HL-60 (cell line): ENCODE results near the gene PRM3.

Experiments
- DNase-seq, 2 experiments: peaks; one replicate each; pipeline ENCODE4 v3.0.0-alpha.2; 2010 to 2020; ENCODE audit warnings: low read depth in 1 of 2, low spot score in 1 of 2
- H3K27ac ChIP-seq: fragments of 250-450 bp; sonication (Bioruptor Pico); replicated peaks from 2 replicates; pipeline ENCODE4 v1.5.1; 2020; ENCODE audit warnings: mild to moderate bottlenecking, moderate library complexity
- H3K27me3 ChIP-seq: fragments of 250-450 bp; sonication (Bioruptor Pico); 2 replicates; pipeline ENCODE4 v1.5.1; 2021; ENCODE audit warnings: mild to moderate bottlenecking, moderate library complexity; ENCODE audit not compliant: insufficient read depth, poor library complexity, severe bottlenecking
- H3K4me3 ChIP-seq: replicated peaks from 2 replicates; pipeline ENCODE4 v1.5.1; 2011; ENCODE audit warnings: mild to moderate bottlenecking, control low read depth, low read length; ENCODE audit not compliant: insufficient read depth
- GABPA ChIP-seq: IDR thresholded peaks from 2 replicates; pipeline ENCODE4 v1.6.1; 2012; ENCODE audit warnings: low read depth
- POLR2AphosphoS5 ChIP-seq: IDR thresholded peaks from 2 replicates; pipeline ENCODE4 v1.6.1; 2012; ENCODE audit warnings: low read depth
- SPI1 ChIP-seq: IDR thresholded peaks from 2 replicates; pipeline ENCODE4 v1.6.1; 2012; ENCODE audit warnings: low read depth, mild to moderate bottlenecking, borderline replicate concordance
- TF ChIP-seq, protein P1 (sequence below): IDR thresholded peaks from 2 replicates; pipeline ENCODE4 v1.6.1; 2012; ENCODE audit warnings: low read depth; ENCODE audit not compliant: insufficient replicate concordance
- TF ChIP-seq, protein P2 (sequence below): IDR thresholded peaks from one replicate; pipeline ENCODE4 v1.5.1; 2011; ENCODE audit warnings: low read length, control low read depth, inconsistent platforms; ENCODE audit not compliant: insufficient read depth

The PRM3 gene

GRCh38 chr16:11316331-11317015 lies 43.0 kb upstream of the PRM3 start:
- TF ChIP-seq, protein P1, sequence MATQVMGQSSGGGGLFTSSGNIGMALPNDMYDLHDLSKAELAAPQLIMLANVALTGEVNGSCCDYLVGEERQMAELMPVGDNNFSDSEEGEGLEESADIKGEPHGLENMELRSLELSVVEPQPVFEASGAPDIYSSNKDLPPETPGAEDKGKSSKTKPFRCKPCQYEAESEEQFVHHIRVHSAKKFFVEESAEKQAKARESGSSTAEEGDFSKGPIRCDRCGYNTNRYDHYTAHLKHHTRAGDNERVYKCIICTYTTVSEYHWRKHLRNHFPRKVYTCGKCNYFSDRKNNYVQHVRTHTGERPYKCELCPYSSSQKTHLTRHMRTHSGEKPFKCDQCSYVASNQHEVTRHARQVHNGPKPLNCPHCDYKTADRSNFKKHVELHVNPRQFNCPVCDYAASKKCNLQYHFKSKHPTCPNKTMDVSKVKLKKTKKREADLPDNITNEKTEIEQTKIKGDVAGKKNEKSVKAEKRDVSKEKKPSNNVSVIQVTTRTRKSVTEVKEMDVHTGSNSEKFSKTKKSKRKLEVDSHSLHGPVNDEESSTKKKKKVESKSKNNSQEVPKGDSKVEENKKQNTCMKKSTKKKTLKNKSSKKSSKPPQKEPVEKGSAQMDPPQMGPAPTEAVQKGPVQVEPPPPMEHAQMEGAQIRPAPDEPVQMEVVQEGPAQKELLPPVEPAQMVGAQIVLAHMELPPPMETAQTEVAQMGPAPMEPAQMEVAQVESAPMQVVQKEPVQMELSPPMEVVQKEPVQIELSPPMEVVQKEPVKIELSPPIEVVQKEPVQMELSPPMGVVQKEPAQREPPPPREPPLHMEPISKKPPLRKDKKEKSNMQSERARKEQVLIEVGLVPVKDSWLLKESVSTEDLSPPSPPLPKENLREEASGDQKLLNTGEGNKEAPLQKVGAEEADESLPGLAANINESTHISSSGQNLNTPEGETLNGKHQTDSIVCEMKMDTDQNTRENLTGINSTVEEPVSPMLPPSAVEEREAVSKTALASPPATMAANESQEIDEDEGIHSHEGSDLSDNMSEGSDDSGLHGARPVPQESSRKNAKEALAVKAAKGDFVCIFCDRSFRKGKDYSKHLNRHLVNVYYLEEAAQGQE, result no peak
- TF ChIP-seq SPI1, result no peak
- TF ChIP-seq, protein P2, sequence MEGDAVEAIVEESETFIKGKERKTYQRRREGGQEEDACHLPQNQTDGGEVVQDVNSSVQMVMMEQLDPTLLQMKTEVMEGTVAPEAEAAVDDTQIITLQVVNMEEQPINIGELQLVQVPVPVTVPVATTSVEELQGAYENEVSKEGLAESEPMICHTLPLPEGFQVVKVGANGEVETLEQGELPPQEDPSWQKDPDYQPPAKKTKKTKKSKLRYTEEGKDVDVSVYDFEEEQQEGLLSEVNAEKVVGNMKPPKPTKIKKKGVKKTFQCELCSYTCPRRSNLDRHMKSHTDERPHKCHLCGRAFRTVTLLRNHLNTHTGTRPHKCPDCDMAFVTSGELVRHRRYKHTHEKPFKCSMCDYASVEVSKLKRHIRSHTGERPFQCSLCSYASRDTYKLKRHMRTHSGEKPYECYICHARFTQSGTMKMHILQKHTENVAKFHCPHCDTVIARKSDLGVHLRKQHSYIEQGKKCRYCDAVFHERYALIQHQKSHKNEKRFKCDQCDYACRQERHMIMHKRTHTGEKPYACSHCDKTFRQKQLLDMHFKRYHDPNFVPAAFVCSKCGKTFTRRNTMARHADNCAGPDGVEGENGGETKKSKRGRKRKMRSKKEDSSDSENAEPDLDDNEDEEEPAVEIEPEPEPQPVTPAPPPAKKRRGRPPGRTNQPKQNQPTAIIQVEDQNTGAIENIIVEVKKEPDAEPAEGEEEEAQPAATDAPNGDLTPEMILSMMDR, result no peak
- TF ChIP-seq GABPA, result no peak
- DNase-seq, result no peak
- H3K4me3 ChIP-seq, result no peak overlapping the region
- no peaks in the 10 kb centered on the region for H3K27me3 ChIP-seq
- no peak overlapping the region for H3K27ac ChIP-seq

DNA sequence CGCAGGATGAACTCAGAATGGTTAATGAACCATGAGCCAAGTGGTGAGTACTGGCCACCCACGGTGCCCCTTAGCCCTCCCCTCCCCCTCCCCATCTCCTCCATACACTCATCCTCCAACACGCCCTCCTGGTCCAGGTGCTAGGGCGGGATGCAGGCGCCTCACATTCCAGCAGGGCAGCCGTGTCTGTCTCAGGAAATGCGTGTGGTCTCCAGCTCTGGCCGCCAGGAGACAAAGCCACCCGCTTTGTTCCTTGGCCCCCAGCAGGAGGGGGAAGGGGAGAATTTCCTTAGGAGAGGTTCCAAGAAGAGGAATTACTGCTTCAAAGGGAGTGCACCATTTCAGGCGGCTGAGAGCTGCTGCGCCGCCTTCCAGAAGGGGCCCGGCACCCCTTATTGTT lies 42.1 kb upstream of the PRM3 start:
- Histone ChIP-seq H3K27me3 (no peaks in the 10 kb centered on the region), H3K4me3 (no peak overlapping the region), H3K27ac (no peak overlapping the region)
- TF ChIP-seq GABPA (no peak), POLR2AphosphoS5 (no peak), SPI1 (no peak)
- TF ChIP-seq, protein P2, result no peak
- TF ChIP-seq, protein P1, result no peak
- no peak for DNase-seq

DNA sequence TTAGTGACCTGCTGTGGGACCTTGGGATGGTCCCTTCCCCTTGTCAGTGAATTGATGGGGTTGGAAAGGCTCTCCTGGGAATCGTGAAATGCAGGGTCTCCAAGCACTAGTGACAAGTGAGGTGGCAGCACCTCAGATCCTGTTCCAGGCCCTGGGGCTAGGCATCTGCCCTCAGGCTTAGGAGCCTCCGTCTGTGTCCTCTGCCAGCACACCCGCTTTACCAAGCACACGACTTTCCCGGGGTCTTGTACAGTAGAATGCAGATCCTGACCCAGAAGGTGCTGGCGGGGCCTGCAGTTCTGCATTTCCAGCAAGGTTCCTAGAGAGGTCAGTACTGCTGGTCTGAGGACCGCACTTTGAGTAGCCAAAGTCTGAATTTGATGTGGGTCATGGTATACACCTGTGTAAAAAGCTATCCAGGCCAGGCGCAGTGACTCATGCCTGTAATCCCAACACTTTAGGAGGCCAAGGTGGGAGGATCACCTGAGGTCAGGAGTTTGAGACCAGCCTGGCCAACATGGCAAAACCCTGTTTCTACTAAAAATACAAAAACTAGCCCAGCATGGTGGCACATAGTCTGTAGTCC lies 41.0 kb upstream of the PRM3 start:
- no peak for DNase-seq
- Histone ChIP-seq H3K4me3 (no peak overlapping the region), H3K27me3 (no peaks in the 10 kb centered on the region), H3K27ac (no peak overlapping the region)
- TF ChIP-seq, protein P2, result no peak
- TF ChIP-seq, protein P1, result no peak
- TF ChIP-seq POLR2AphosphoS5 (no peak), SPI1 (no peak), GABPA (no peak)
